ENCODE data around the gene OR4D11. TPM values are rescaled to one million over a fixed set of nuclear protein-coding genes. Genes with fewer than 3 reads are reported as not detected.
"Not testable (repeated sequence)": the region's sequence is repeated elsewhere in the genome, so short reads cannot be mapped to it uniquely, and the experiment has no call there.

The OR4D11 gene
- total RNA-seq, 2 experiments from 2014 or later, result not detected

- CTCF ChIA-PET (ENCODE audit: unreplicated experiment), result no interaction called here
- TF ChIP-seq EZH2phosphoT487 (IDR thresholded peaks at IDR 0.05; ENCODE audit: borderline replicate concordance, low read depth, low read length), result no peak
- no peak for TF ChIP-seq CTCF (conservative IDR thresholded peaks at IDR 0.05; ENCODE audit: low read length)
- Histone ChIP-seq H2AFZ (ENCODE audit: low read length) (no peak overlapping the region), H3K4me3 (ENCODE audit: low read depth, low read length, poor library complexity, severe bottlenecking) (no peak overlapping the region), H3K4me1 (ENCODE audit: insufficient read depth, low read length, poor library complexity, severe bottlenecking) (peaks cover 12% of the 10 kb centered on the region), H3K27ac (ENCODE audit: low read depth, low read length, poor library complexity, severe bottlenecking) (no peak overlapping the region), H3K36me3 (ENCODE audit: insufficient read depth, low read length) (no peaks in the 10 kb centered on the region), H3K9me2 (ENCODE audit: insufficient read depth, low read length) (no peaks in the 10 kb centered on the region), H4K20me1 (ENCODE audit: insufficient read depth, low read length) (no peaks in the 10 kb centered on the region), H3K4me2 (ENCODE audit: low read length) (no peak overlapping the region), H3K79me2 (ENCODE audit: insufficient read depth, low read depth, low read length) (no peaks in the 10 kb centered on the region), H3K9me3 (ENCODE audit: low read length) (no peaks in the 10 kb centered on the region)
- POLR2A ChIA-PET, result no interaction called here
- intact Hi-C loops (cut with micrococcal nuclease; ENCODE audit: unreplicated experiment), result no loop called here
- no peak for DNase-seq (ENCODE audit: low spot score)
- no TSS peak for BruUV-seq (replicated peaks)
Measured at GRCh38 chr11:59544869-59545178, 41.4 kb downstream of the OR4D11 start.

- CTCF ChIA-PET (ENCODE audit: unreplicated experiment), result no interaction called here
- no peaks in the 10 kb centered on the region for H3K79me2 ChIP-seq (ENCODE audit: insufficient read depth, low read depth, low read length)
- H3K9me2 ChIP-seq (ENCODE audit: insufficient read depth, low read length), result no peaks in the 10 kb centered on the region
- H3K4me3 ChIP-seq (ENCODE audit: low read depth, low read length, poor library complexity, severe bottlenecking), result no peak overlapping the region
- no peaks in the 10 kb centered on the region for H3K36me3 ChIP-seq (ENCODE audit: insufficient read depth, low read length)
- no peak for DNase-seq (ENCODE audit: low spot score)
- POLR2A ChIA-PET, result no interaction called here
- H3K9me3 ChIP-seq (ENCODE audit: low read length), result no peaks in the 10 kb centered on the region
- no peak overlapping the region for H3K27ac ChIP-seq (ENCODE audit: low read depth, low read length, poor library complexity, severe bottlenecking)
- no peak overlapping the region for H2AFZ ChIP-seq (ENCODE audit: low read length)
- TF ChIP-seq CTCF (conservative IDR thresholded peaks at IDR 0.05; ENCODE audit: low read length) (no peak), EZH2phosphoT487 (IDR thresholded peaks at IDR 0.05; ENCODE audit: borderline replicate concordance, low read depth, low read length) (no peak)
- BruUV-seq (replicated peaks), result no TSS peak
- H4K20me1 ChIP-seq (ENCODE audit: insufficient read depth, low read length), result no peaks in the 10 kb centered on the region
- H3K4me1 ChIP-seq (ENCODE audit: insufficient read depth, low read length, poor library complexity, severe bottlenecking), result peaks cover 12% of the 10 kb centered on the region
- H3K4me2 ChIP-seq (ENCODE audit: low read length), result no peak overlapping the region
- intact Hi-C loops (cut with micrococcal nuclease; ENCODE audit: unreplicated experiment), result no loop called here
Measured at GRCh38 chr11:59545179-59546020, 42.0 kb downstream of the OR4D11 start.

- H2AFZ ChIP-seq (ENCODE audit: low read length); DNase-seq (ENCODE audit: low spot score); H3K4me3 ChIP-seq (ENCODE audit: low read depth, low read length, poor library complexity, severe bottlenecking); H4K20me1 ChIP-seq (ENCODE audit: insufficient read depth, low read length); CTCF ChIA-PET (ENCODE audit: unreplicated experiment); H3K9me2 ChIP-seq (ENCODE audit: insufficient read depth, low read length); H3K36me3 ChIP-seq (ENCODE audit: insufficient read depth, low read length); H3K79me2 ChIP-seq (ENCODE audit: insufficient read depth, low read depth, low read length); H3K27ac ChIP-seq (ENCODE audit: low read depth, low read length, poor library complexity, severe bottlenecking); intact Hi-C loops (cut with micrococcal nuclease; ENCODE audit: unreplicated experiment); H3K4me2 ChIP-seq (ENCODE audit: low read length); H3K9me3 ChIP-seq (ENCODE audit: low read length); BruUV-seq (replicated peaks): not testable (repeated sequence)
- POLR2A ChIA-PET, result interaction anchor here (0.7 to 2.4 kb wide), 2 partner anchors 121 to 493 kb away, joined by 3 to 14 read pairs; partner anchors contain the start of gene PATL1
- H3K4me1 ChIP-seq (ENCODE audit: insufficient read depth, low read length, poor library complexity, severe bottlenecking), result peaks cover 21% of the 10 kb centered on the region
Measured at GRCh38 chr11:59547605-59548308, 44.4 kb downstream of the OR4D11 start.

Measured in OCI-LY7 (cell line).